ENCODE measurements around the gene AQP2. TPM values are rescaled to one million over a fixed set of nuclear protein-coding genes. Genes with fewer than 3 reads are reported as not detected.

Gene AQP2
- total and polyA plus RNA-seq, 2 donors (not counting 1 experiment from before 2014, with no cell fraction given) = not detected

DNA sequence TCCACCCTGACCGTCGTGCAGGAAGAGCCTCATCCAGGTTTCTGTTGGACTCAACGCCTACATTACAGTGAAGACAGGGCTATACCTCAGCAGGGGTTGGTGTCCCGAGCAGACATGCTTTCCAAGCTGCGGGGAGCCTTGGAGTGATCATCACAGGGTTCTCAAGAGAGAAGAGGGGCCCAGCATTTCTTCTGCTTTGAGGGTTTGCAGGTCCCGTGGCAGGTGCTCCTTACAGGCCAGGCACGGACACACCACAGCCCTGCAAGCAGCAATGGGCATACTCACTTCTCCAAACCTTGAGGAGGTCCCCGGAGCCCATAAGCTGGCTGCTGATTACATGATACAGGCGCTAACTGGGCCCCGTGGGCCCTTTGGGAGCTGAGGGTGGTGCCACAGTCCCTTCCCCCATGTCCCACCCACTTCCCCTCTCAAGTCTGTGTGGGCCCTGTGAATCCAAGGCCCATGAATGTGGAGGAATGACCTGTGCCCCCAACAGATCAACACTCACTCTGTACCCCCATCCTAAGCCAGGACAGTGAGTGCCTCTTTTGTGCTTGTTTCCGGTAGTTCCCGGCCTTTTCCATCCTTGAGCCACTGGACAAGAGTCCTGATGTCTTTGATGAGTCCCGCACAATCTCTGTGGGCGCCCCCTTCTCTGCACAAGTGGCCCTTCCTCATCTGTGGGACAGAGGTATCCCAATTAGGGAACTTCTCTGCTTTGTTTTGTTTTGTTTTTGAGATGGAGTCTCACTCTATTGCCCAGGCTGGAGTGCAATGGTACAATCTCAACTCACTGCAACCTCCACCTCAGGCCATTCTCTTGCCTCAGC, 1.1 kb downstream of the AQP2 start:
- Histone ChIP-seq H3K4me3 (ENCODE audit: control extremely low read depth in 1 of 5, extremely low read depth in 1 of 5, insufficient read depth in 1 of 5, low read depth in 2 of 5, low read length in 4 of 5) (no peak overlapping the region), H2AFZ (ENCODE audit: insufficient read depth, low read depth, low read length, poor library complexity, severe bottlenecking) (no peak overlapping the region), H3K4me1 (ENCODE audit: control insufficient read depth in 2 of 2, insufficient read depth in 2 of 2, low read length in 2 of 2) (peaks cover 0 to 8% of the 10 kb centered on the region in 2 donors), H3K79me2 (ENCODE audit: control insufficient read depth, insufficient read depth, low read length) (no peaks in the 10 kb centered on the region), H4K20me1 (ENCODE audit: control insufficient read depth, insufficient read depth, low read length, poor library complexity, severe bottlenecking) (no peaks in the 10 kb centered on the region), H3K4me2 (replicated peaks; ENCODE audit: low read depth, low read length, poor library complexity, severe bottlenecking) (no peak overlapping the region), H3K27me3 (replicated peaks in 1 of 4; ENCODE audit: control extremely low read depth in 1 of 4, control insufficient read depth in 3 of 4, insufficient read depth in 4 of 4, low read length in 3 of 4) (peaks cover 0 to 48% (median 14%) of the 10 kb centered on the region in 4 experiments), H3K9me3 (ENCODE audit: control extremely low read depth in 1 of 3, control insufficient read depth in 2 of 3, insufficient read depth in 1 of 3, low read length in 2 of 3) (no peaks in the 10 kb centered on the region), H3K36me3 (replicated peaks in 1 of 2; ENCODE audit: control extremely low read depth in 1 of 2, control insufficient read depth in 1 of 2, extremely low read depth in 1 of 2, insufficient read depth in 2 of 2, low read length in 1 of 2) (no peaks in the 10 kb centered on the region), H3K9ac (ENCODE audit: low read length) (no peak overlapping the region), H3K27ac (ENCODE audit: low read length in 2 of 2) (no peak overlapping the region)
- peaks cover 28% of the 10 kb centered on the region for H3K27me3 Mint-ChIP-seq
- ChIA-PET CTCF (no interaction called here), POLR2A (no interaction called here)
- DNase-seq (no peak), ATAC-seq (ENCODE audit: low read depth) (no peak)
- H3K9me3 Mint-ChIP-seq (ENCODE audit: insufficient read depth) = no peaks in the 10 kb centered on the region
- H3K4me3 Mint-ChIP-seq = no peak overlapping the region
- 52% methylated on average over 10 of the region's 14 CpGs for WGBS (ENCODE audit: insufficient coverage)
- intact Hi-C loops (cut with micrococcal nuclease) = no loop called here
- H3K27ac Mint-ChIP-seq = no peak overlapping the region
- H3K4me1 Mint-ChIP-seq = peaks cover 2% of the 10 kb centered on the region
- no peak for TF ChIP-seq EZH2 (IDR thresholded peaks at IDR 0.05; ENCODE audit: borderline replicate concordance, insufficient read depth, low read depth, low read length, poor library complexity, severe bottlenecking)
- TF ChIP-seq, protein P1, sequence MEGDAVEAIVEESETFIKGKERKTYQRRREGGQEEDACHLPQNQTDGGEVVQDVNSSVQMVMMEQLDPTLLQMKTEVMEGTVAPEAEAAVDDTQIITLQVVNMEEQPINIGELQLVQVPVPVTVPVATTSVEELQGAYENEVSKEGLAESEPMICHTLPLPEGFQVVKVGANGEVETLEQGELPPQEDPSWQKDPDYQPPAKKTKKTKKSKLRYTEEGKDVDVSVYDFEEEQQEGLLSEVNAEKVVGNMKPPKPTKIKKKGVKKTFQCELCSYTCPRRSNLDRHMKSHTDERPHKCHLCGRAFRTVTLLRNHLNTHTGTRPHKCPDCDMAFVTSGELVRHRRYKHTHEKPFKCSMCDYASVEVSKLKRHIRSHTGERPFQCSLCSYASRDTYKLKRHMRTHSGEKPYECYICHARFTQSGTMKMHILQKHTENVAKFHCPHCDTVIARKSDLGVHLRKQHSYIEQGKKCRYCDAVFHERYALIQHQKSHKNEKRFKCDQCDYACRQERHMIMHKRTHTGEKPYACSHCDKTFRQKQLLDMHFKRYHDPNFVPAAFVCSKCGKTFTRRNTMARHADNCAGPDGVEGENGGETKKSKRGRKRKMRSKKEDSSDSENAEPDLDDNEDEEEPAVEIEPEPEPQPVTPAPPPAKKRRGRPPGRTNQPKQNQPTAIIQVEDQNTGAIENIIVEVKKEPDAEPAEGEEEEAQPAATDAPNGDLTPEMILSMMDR (IDR thresholded peaks at IDR 0.05) = no peak

DNA sequence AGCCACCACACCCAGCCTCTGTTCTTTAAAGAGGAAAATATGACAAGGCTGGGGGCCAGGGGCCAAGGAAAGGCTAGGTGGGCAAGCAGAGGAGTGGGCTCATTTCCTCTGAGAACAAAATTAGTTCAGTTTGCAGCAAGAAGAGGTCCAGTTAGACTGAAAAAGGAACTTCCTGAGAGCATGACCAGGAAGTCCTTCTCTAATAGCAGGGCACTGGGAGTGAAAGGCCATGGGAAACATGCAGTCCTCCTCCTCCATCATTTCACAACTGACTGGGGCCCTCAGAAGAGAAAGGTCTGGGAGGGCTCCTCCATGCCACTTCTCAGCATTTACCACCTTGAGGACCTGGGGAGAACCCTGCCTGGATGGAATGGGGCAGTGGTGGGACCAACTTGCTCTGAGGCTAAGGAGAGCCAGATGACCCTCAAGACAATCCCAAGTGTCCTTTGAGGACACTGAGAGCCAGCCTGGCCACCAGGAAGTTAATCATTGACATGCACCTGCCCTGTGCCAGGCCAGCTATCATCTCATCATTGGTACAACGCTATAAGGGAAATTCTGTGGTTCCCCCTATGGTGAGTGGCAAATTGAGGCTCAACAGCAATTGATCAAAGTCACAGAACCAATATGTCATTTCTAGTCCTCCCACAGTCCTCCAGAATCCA, 2.0 kb downstream of the AQP2 start:
- Histone ChIP-seq H3K9me3 (ENCODE audit: control extremely low read depth in 1 of 3, control insufficient read depth in 2 of 3, insufficient read depth in 1 of 3, low read length in 2 of 3) (no peaks in the 10 kb centered on the region), H3K36me3 (replicated peaks in 1 of 2; ENCODE audit: control extremely low read depth in 1 of 2, control insufficient read depth in 1 of 2, extremely low read depth in 1 of 2, insufficient read depth in 2 of 2, low read length in 1 of 2) (no peaks in the 10 kb centered on the region), H3K27me3 (replicated peaks in 1 of 4; ENCODE audit: control extremely low read depth in 1 of 4, control insufficient read depth in 3 of 4, insufficient read depth in 4 of 4, low read length in 3 of 4) (peaks cover 0 to 52% (median 14%) of the 10 kb centered on the region in 4 experiments), H3K4me3 (ENCODE audit: control extremely low read depth in 1 of 5, extremely low read depth in 1 of 5, insufficient read depth in 1 of 5, low read depth in 2 of 5, low read length in 4 of 5) (no peak overlapping the region), H3K9ac (ENCODE audit: low read length) (no peak overlapping the region), H3K4me1 (ENCODE audit: control insufficient read depth in 2 of 2, insufficient read depth in 2 of 2, low read length in 2 of 2) (peaks cover 0 to 8% of the 10 kb centered on the region in 2 donors), H3K27ac (ENCODE audit: low read length in 2 of 2) (no peak overlapping the region), H4K20me1 (ENCODE audit: control insufficient read depth, insufficient read depth, low read length, poor library complexity, severe bottlenecking) (no peaks in the 10 kb centered on the region), H3K79me2 (ENCODE audit: control insufficient read depth, insufficient read depth, low read length) (no peaks in the 10 kb centered on the region), H2AFZ (ENCODE audit: insufficient read depth, low read depth, low read length, poor library complexity, severe bottlenecking) (no peak overlapping the region), H3K4me2 (replicated peaks; ENCODE audit: low read depth, low read length, poor library complexity, severe bottlenecking) (no peak overlapping the region)
- intact Hi-C loops (cut with micrococcal nuclease) = no loop called here
- ChIA-PET POLR2A (no interaction called here), CTCF (no interaction called here)
- Mint-ChIP-seq H3K4me3 (no peak overlapping the region), H3K27me3 (peaks cover 37% of the 10 kb centered on the region), H3K9me3 (ENCODE audit: insufficient read depth) (no peaks in the 10 kb centered on the region), H3K4me1 (peaks cover 2% of the 10 kb centered on the region), H3K27ac (no peak overlapping the region)
- no peak for TF ChIP-seq EZH2 (IDR thresholded peaks at IDR 0.05; ENCODE audit: borderline replicate concordance, insufficient read depth, low read depth, low read length, poor library complexity, severe bottlenecking)
- TF ChIP-seq, protein P1 (IDR thresholded peaks at IDR 0.05) = no peak
- ATAC-seq (ENCODE audit: low read depth) = no peak
- WGBS (ENCODE audit: insufficient coverage) = 67% methylated on average over 1 of the region's 1 CpG
- no peak for DNase-seq
